Measurements from ENCODE around the gene ADCY5. TPM values are rescaled to one million over a fixed set of nuclear protein-coding genes. Genes with fewer than 3 reads are reported as not detected.
A peak's percentile ranks its signal among the peaks of the same experiment; 100 is the strongest.
"Not testable (repeated sequence)": the region's sequence is repeated elsewhere in the genome, so short reads cannot be mapped to it uniquely, and the experiment has no call there.

Gene ADCY5
- polyA plus RNA-seq (ENCODE audit: insufficient read length in 4 of 4), result 10 to 100 TPM in 2 of 4 donors, 1 to 10 TPM in 2; 7.2 to 11.1 (median 9.9) TPM

GRCh38 chr3:123448536-123449101 is at the start of gene ADCY5:
ADCY5 (minus strand) TSS chr3:123449090; CDS start chr3:123448545, 545 bp downstream.
- DNase-seq (ENCODE audit: low read depth in 4 of 4, low spot score in 3 of 4), result no peak

DNA sequence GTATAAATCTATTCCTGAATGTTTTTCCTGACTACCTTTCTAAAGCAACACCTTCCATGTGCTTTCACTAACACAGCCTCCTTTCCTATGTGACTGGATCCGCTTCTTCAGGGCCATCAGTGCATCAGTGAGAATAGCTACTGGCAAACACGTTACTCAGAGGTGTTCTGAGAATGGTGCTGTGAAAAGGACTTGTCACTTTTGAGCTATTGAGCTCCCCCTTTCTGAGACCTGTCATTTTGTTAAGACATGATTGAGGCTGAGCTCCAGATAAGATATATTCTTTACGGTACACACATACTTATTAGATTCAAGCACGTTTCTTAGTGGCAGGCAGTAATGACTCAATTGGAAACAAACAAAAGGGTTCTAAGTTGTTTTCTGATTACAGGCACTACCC is 45.0 kb upstream of the ADCY5 start:
- DNase-seq (ENCODE audit: low read depth in 4 of 4, low spot score in 3 of 4), result no peak

GRCh38 chr3:123491966-123492587 is 43.2 kb upstream of the ADCY5 start:
- DNase-seq (ENCODE audit: low read depth in 4 of 4, low spot score in 3 of 4), result no peak

- DNase-seq (ENCODE audit: low read depth in 4 of 4, low spot score in 3 of 4), result peak; percentile 31 to 63 (median 36)
Measured at GRCh38 chr3:123489400-123490004, 40.6 kb upstream of the ADCY5 start.

DNA sequence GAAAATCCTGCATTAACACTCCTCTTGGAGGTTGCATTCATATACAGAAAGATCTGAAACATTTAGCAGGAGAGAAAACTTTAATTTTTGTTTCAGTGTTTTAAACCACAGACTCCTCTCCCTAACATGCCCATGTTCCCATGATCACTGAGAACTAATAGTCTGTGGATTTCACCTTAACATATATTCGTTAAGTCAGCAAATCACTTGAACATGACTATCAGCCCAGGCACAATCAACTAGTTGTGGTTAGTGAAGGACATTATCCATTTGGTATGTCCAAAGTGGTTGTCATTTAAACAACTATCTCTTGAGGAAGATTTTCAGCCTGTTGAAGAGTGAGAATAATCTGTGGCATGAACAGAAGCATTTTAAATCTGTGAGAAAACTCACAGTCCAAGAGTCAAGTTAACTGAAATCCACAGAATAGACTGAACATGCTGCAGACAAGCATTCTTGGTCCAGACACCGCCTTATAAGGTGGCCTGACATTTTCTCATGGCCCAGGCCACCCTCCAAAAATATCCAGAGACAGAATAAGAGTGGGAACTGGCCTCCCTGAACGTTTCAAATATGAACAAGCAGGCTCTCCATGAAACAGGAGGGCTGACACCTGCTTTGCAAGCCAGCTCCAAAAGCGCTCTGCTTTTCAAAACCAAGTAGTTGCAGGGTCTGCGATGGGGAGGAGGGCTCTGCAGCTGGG is 39.9 kb upstream of the ADCY5 start:
- DNase-seq (ENCODE audit: low read depth in 4 of 4, low spot score in 3 of 4), result no peak

GRCh38 chr3:123487063-123487462 is 38.2 kb upstream of the ADCY5 start:
- DNase-seq (ENCODE audit: low read depth in 4 of 4, low spot score in 3 of 4), result not testable (repeated sequence)

- no peak for DNase-seq (ENCODE audit: low read depth in 4 of 4, low spot score in 3 of 4)
Measured at GRCh38 chr3:123486460-123486859, 37.6 kb upstream of the ADCY5 start.

- DNase-seq (ENCODE audit: low read depth in 4 of 4, low spot score in 3 of 4), result no peak
Measured at GRCh38 chr3:123485551-123485950, 36.7 kb upstream of the ADCY5 start.

GRCh38 chr3:123483146-123483545 is 34.3 kb upstream of the ADCY5 start:
- no peak for DNase-seq (ENCODE audit: low read depth in 4 of 4, low spot score in 3 of 4)

DNA sequence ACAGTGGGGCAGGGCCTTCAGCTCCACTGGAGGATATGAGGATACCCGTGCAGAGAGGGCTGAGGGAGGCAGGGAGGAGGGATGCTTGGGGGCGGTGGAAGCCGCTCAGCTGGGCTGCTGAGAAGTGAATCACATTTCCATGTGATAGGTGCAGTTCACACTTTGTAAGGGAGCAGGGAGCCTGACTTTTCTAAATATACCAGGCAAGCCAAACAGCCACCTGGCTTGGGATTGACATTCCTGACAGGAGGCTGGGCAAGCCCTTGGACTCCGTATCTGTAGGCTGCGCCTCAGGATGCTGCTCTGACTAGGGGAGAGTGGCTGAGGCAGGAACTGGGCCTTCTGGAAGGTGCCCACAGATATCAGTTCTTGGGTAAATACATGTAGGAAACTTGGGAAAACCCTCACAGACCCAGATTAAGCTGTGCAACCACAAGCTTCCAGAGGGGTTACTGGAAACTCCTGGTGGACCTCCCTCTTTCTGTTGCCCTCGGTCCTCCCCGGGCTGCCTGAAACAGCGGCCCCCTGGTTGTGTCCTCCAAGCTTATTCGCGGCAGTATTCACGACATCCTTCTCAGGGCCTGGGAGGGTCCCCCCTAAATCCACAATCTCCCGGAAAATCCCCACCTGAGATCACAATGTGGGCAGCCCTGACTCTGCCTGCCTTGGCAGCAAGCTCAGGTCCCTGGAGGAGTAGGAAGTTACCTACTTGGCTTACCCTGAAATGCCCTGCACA is 33.0 kb upstream of the ADCY5 start:
- no peak for DNase-seq (ENCODE audit: low read depth in 4 of 4, low spot score in 3 of 4)

GRCh38 chr3:123481071-123481470 is 32.2 kb upstream of the ADCY5 start:
- DNase-seq (ENCODE audit: low read depth in 4 of 4, low spot score in 3 of 4), result no peak

- DNase-seq (ENCODE audit: low read depth in 4 of 4, low spot score in 3 of 4), result no peak
Measured at GRCh38 chr3:123480428-123480827, 31.5 kb upstream of the ADCY5 start.

DNA sequence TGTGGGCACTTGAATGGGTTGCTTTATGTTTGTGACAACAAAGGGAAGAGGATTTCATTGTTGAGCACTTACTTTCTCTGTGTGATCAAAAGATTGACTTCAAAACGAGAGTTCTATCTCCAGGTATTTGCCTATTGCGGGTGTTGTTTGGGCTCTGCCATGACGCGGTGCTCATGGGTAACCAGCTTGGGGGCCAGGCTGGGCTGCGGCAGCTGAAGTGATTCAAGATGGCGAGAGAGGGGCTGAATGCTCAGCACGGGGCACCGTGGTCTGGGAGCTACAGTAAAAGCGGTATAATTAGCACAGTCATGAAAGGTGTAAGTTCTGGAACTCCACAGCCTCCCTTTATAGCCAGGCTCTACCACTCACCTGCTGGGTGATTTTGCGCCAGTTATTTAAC is 31.0 kb upstream of the ADCY5 start:
- DNase-seq (ENCODE audit: low read depth in 4 of 4, low spot score in 3 of 4), result no peak

DNA sequence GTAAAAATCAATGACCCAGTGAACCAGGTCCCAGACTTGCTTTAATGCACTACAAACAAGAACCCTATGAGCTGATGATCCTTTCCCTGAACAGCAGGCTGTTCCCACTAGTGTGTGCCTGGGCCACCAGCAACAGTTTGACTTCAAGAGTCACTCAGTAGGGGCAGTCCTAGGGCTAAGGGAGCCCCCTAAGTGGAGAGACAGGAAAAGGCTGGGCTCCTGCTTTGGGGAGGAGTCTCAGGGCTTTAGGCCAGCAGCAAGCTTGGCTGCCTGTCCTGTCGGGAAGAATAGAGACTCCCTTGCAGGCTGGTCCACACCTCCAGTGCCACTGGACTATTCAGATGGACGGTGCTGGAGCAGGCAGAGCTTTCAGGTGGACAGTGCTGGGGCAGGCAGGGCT is 29.4 kb upstream of the ADCY5 start:
- DNase-seq (ENCODE audit: low read depth in 4 of 4, low spot score in 3 of 4), result no peak

GRCh38 chr3:123476967-123477750 is 28.3 kb upstream of the ADCY5 start:
- DNase-seq (ENCODE audit: low read depth in 4 of 4, low spot score in 3 of 4), result no peak

DNA sequence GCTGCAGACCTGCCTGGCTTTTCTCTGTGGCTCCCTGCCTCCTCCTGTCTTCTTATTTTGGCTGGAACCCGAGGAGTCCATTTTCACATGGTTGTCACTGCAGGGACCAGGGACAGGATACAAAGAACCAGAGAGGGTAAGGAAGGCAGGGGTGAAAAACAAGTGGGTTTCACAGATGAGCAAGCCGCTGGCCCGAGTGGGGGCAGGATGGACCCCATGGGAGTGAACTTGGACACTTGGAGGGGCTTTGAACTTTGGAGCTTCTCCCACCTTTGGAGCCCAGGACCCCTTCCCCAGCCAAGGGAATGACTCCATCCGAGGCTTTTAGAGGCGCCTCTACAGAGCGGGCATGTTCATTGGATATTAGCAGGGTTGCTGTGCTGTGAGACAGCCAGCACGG is 26.9 kb upstream of the ADCY5 start:
- DNase-seq (ENCODE audit: low read depth in 4 of 4, low spot score in 3 of 4), result no peak

GRCh38 chr3:123471106-123471505 is 22.2 kb upstream of the ADCY5 start:
- DNase-seq (ENCODE audit: low read depth in 4 of 4, low spot score in 3 of 4), result no peak

DNA sequence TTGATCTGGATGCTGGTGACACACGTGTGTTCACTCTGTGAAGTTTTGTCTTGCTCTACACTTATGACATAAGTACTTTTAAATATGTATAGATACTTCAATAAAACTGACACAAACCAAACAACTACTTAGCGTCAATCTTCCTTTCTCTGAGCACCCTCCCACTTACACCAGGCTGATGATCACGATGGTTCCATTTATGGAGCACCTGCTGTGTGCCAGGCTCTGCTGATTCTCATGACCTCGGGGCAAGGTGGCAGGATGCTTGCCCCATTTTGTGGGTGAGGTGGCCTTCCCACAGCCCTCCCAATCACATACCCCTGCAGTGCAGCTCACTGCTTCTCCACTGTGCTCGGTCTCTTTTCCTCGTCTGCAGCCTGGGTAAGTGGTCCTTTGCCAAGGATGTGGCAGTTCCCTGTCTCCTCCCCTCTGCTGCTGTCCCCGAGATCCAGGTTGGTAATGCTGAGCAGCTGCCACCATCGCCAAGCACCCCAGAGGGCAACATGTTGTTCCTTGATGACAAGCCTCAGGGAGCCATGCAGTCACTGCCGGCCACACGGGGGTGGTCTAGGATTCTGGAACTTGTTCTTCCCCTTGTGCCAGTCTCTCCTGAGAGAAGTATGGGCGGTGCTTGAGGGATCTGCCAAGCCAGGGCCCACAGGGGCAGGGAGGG is 20.6 kb upstream of the ADCY5 start:
- no peak for DNase-seq (ENCODE audit: low read depth in 4 of 4, low spot score in 3 of 4)

DNA sequence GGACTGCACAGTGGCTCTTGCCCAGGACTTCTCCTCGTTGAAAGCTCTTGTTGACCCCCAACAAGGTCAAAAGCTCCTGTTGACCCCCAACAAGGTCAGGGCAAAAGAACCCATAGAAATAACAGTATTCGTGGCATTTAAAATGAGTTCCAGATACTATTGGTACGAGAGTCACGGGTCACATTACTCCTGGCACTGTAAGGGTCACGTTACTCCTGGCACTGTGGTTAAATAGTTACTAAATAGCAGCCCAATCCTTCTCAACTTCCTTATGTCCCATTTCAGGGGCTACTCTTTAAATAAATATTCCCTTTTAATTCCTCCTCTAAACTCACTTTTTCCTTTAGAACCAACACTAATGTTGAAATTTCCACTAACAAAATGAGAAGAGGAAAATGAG is 18.2 kb upstream of the ADCY5 start:
- no peak for DNase-seq (ENCODE audit: low read depth in 4 of 4, low spot score in 3 of 4)

DNA sequence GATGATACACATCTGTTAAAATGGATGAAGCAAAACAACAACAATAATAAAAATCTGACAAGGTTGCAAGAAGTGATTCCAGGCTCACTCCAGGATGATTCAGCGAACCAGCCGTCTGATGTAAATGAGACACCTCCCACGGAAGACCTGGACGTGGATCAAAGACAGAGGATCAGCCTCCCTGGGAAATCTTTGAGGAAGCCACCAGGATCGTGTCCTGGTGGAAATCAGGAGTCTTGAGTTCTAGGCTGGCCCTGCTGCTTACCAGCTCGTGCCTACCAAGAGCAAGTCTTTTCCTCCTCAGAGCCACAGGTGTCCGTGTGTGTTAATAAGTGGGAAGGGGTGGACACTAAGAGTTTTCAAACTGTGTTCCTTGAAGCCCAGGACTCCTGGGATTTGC is 15.3 kb upstream of the ADCY5 start:
- no peak for DNase-seq (ENCODE audit: low read depth in 4 of 4, low spot score in 3 of 4)

Data from left renal pelvis (tissue), 4 donors.